GM21576 (cell line): Measurements from ENCODE around the gene NOTCH2.
"Not testable (repeated sequence)": the region's sequence is repeated elsewhere in the genome, so short reads cannot be mapped to it uniquely, and the experiment has no call there.

Source experiments
- ATAC-seq: cut with Tn5 transposase; IDR thresholded peaks from one replicate; pipeline ENCODE4 v1.9.1; 2021; ENCODE audit warnings: mild to moderate bottlenecking, moderate library complexity; ENCODE audit not compliant: unreplicated experiment

The NOTCH2 gene

GRCh38 chr1:120069920-120070214 is 405 bp upstream of the NOTCH2 start:
- not testable (repeated sequence) for ATAC-seq

GRCh38 chr1:120068683-120069066 is 787 bp downstream of the NOTCH2 start:
- ATAC-seq = not testable (repeated sequence)

GRCh38 chr1:120048208-120048607 is 21.3 kb downstream of the NOTCH2 start:
- ATAC-seq = not testable (repeated sequence)

GRCh38 chr1:120041771-120042170 is 27.7 kb downstream of the NOTCH2 start:
- ATAC-seq = not testable (repeated sequence)

GRCh38 chr1:120032253-120032652 is 37.2 kb downstream of the NOTCH2 start:
- ATAC-seq = not testable (repeated sequence)

- not testable (repeated sequence) for ATAC-seq
Observed at GRCh38 chr1:120023791-120024190, 45.7 kb downstream of the NOTCH2 start.

- not testable (repeated sequence) for ATAC-seq
Observed at GRCh38 chr1:120014978-120015377, 54.5 kb downstream of the NOTCH2 start.

- not testable (repeated sequence) for ATAC-seq
Observed at GRCh38 chr1:120008320-120008719, 61.1 kb downstream of the NOTCH2 start.

- ATAC-seq = not testable (repeated sequence)
Observed at GRCh38 chr1:120007850-120008249, 61.6 kb downstream of the NOTCH2 start.

GRCh38 chr1:120001035-120001434 is 68.4 kb downstream of the NOTCH2 start:
- ATAC-seq = not testable (repeated sequence)

- not testable (repeated sequence) for ATAC-seq
Observed at GRCh38 chr1:119996731-119997312, 72.6 kb downstream of the NOTCH2 start.

- not testable (repeated sequence) for ATAC-seq
Observed at GRCh38 chr1:119995975-119996374, 73.5 kb downstream of the NOTCH2 start.

GRCh38 chr1:119988306-119989062 is 81.0 kb downstream of the NOTCH2 start:
- ATAC-seq = peak; percentile 47

- no peak for ATAC-seq
Observed at GRCh38 chr1:119987686-119988085, 81.8 kb downstream of the NOTCH2 start.

GRCh38 chr1:119987112-119987511 is 82.3 kb downstream of the NOTCH2 start:
- ATAC-seq = no peak

GRCh38 chr1:119986007-119986497 is 83.4 kb downstream of the NOTCH2 start:
- no peak for ATAC-seq

- no peak for ATAC-seq
Observed at GRCh38 chr1:119984771-119985170, 84.7 kb downstream of the NOTCH2 start.

GRCh38 chr1:119981986-119982815 is 87.3 kb downstream of the NOTCH2 start:
- ATAC-seq = no peak

- no peak for ATAC-seq
Observed at GRCh38 chr1:119981496-119981895, 88.0 kb downstream of the NOTCH2 start.

- no peak for ATAC-seq
Observed at GRCh38 chr1:119978018-119978505, 91.4 kb downstream of the NOTCH2 start.

- not testable (repeated sequence) for ATAC-seq
Observed at GRCh38 chr1:119977113-119977736, 92.2 kb downstream of the NOTCH2 start.
